OCI-LY1 (cell line): Measurements from ENCODE around the gene NKAIN2.

ENCODE experiments used
- H2AFZ ChIP-seq: fragments of 200-600 bp; sonication (generic), shearing (Covaris generic); 2 replicates; pipeline ENCODE4 v1.6.0; 2014; ENCODE audit warnings: antibody characterized with exemption, mild to moderate bottlenecking, low read length
- H3F3A ChIP-seq: fragments of 200-600 bp; sonication (generic), shearing (Covaris generic); 2 replicates; pipeline ENCODE4 v1.6.0; 2014; ENCODE audit warnings: mild to moderate bottlenecking, antibody characterized with exemption, low read length, moderate library complexity; ENCODE audit not compliant: insufficient read depth
- H3K27ac ChIP-seq: fragments of 200-600 bp; sonication (generic); 2 replicates; pipeline ENCODE4 v1.5.1; 2014; ENCODE audit warnings: low read length, mixed run types, mild to moderate bottlenecking, low read depth; ENCODE audit not compliant: poor library complexity, severe bottlenecking
- H3K27me3 ChIP-seq: fragments of 200-600 bp; sonication (generic); 2 replicates; pipeline ENCODE4 v1.6.0; 2014; ENCODE audit warnings: antibody characterized with exemption, mild to moderate bottlenecking, low read length, moderate library complexity; ENCODE audit not compliant: insufficient read depth
- H3K36me3 ChIP-seq: fragments of 200-600 bp; sonication (generic); 2 replicates; pipeline ENCODE4 v1.6.1; 2014; ENCODE audit warnings: mild to moderate bottlenecking, antibody characterized with exemption, low read length, moderate library complexity, mixed read lengths; ENCODE audit not compliant: insufficient read depth
- H3K4me1 ChIP-seq: fragments of 200-600 bp; sonication (generic); 2 replicates; pipeline ENCODE4 v1.5.1; 2014; ENCODE audit warnings: mild to moderate bottlenecking, low read length, moderate library complexity; ENCODE audit not compliant: insufficient read depth, severe bottlenecking
- H3K4me2 ChIP-seq: fragments of 200-600 bp; sonication (generic), shearing (Covaris generic); 2 replicates; pipeline ENCODE4 v1.6.1; 2014; ENCODE audit warnings: low read length
- H3K4me3 ChIP-seq: fragments of 200-600 bp; sonication (generic); 2 replicates; pipeline ENCODE4 v1.5.1; 2014; ENCODE audit warnings: low read length, low read depth, mild to moderate bottlenecking, mixed read lengths; ENCODE audit not compliant: poor library complexity, severe bottlenecking
- H3K79me2 ChIP-seq: fragments of 200-600 bp; shearing (Covaris generic); 2 replicates; pipeline ENCODE4 v1.6.1; 2016; ENCODE audit warnings: mixed run types, low read length, mixed read lengths; ENCODE audit not compliant: insufficient read depth
- H3K9ac ChIP-seq: fragments of 200-600 bp; sonication (generic), shearing (Covaris generic); 2 replicates; pipeline ENCODE4 v1.6.1; 2014; ENCODE audit warnings: mild to moderate bottlenecking, low read length, mixed read lengths
- H3K9me2 ChIP-seq: fragments of 200-600 bp; sonication (generic), shearing (Covaris generic); 2 replicates; pipeline ENCODE4 v1.6.1; 2014; ENCODE audit warnings: low read depth, mild to moderate bottlenecking, low read length, mixed read lengths
- H3K9me3 ChIP-seq: fragments of 200-600 bp; shearing (Covaris generic); 2 replicates; pipeline ENCODE4 v1.6.1; 2014; ENCODE audit warnings: low read length, mixed read lengths
- H4K20me1 ChIP-seq: fragments of 200-600 bp; sonication (generic), shearing (Covaris generic); 2 replicates; pipeline ENCODE4 v1.6.0; 2016; ENCODE audit warnings: mild to moderate bottlenecking, low read length; ENCODE audit not compliant: insufficient read depth
- EZH2 ChIP-seq: fragments of 200-600 bp; sonication (generic), shearing (Covaris generic); IDR thresholded peaks from 2 replicates; pipeline ENCODE4 v1.8.0; 2017; ENCODE audit warnings: borderline replicate concordance, mixed run types, mild to moderate bottlenecking, antibody characterized with exemption, low read length, moderate library complexity, mixed read lengths
- TF ChIP-seq, protein P1 (sequence below): fragments of 200-600 bp; sonication (generic), shearing (Covaris generic); IDR thresholded peaks from 2 replicates; pipeline ENCODE4 v1.5.1; 2017; ENCODE audit warnings: mild to moderate bottlenecking, antibody characterized with exemption, low read length, moderate library complexity, mixed read lengths

Gene NKAIN2

DNA sequence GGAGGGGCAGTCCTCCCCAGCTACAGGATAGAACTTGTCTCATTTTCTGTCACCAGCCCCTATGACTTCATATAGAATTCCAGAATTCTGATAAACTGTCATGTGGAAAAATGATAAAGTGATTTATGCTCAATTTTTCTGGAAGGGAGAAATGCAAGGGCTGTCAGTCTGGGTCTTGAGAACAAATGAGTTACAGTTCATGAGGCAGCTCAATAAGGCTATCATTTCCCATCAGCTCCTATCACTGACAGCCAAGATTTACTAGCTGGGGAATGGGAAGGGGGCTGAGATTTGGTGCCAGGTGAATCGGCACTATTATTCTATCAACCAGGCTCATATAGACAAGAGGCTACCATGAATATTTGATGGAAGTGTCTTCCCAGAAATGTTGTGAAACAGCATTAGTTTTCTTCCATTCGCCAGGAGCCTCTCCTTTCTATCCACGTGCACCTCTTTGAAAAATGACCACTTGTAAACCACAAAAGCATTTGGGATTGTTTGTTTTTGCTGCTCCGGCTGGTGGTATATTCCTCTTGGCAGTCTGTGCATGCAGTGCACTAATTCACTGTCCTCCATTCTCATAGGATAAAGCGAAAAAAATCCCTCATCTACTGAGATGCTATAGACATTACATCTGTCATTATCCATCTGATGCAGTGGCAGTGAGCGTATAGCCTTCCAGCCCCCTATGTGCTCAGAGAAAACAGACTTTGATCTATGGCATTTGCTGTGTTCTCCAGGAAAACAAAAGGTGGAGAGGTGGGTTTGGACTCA, 629.9 kb downstream of the NKAIN2 start:
- Histone ChIP-seq H4K20me1 (no peaks in the 10 kb centered on the region), H3K27me3 (no peaks in the 10 kb centered on the region), H2AFZ (no peak overlapping the region), H3K79me2 (no peaks in the 10 kb centered on the region), H3K9me2 (no peaks in the 10 kb centered on the region), H3K4me3 (no peak overlapping the region), H3K27ac (no peak overlapping the region), H3K9ac (no peak overlapping the region), H3K4me2 (no peak overlapping the region), H3K9me3 (no peaks in the 10 kb centered on the region), H3F3A (no peaks in the 10 kb centered on the region), H3K36me3 (no peaks in the 10 kb centered on the region), H3K4me1 (no peaks in the 10 kb centered on the region)
- no peak for TF ChIP-seq EZH2
- TF ChIP-seq, protein P1, sequence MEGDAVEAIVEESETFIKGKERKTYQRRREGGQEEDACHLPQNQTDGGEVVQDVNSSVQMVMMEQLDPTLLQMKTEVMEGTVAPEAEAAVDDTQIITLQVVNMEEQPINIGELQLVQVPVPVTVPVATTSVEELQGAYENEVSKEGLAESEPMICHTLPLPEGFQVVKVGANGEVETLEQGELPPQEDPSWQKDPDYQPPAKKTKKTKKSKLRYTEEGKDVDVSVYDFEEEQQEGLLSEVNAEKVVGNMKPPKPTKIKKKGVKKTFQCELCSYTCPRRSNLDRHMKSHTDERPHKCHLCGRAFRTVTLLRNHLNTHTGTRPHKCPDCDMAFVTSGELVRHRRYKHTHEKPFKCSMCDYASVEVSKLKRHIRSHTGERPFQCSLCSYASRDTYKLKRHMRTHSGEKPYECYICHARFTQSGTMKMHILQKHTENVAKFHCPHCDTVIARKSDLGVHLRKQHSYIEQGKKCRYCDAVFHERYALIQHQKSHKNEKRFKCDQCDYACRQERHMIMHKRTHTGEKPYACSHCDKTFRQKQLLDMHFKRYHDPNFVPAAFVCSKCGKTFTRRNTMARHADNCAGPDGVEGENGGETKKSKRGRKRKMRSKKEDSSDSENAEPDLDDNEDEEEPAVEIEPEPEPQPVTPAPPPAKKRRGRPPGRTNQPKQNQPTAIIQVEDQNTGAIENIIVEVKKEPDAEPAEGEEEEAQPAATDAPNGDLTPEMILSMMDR, result no peak

DNA sequence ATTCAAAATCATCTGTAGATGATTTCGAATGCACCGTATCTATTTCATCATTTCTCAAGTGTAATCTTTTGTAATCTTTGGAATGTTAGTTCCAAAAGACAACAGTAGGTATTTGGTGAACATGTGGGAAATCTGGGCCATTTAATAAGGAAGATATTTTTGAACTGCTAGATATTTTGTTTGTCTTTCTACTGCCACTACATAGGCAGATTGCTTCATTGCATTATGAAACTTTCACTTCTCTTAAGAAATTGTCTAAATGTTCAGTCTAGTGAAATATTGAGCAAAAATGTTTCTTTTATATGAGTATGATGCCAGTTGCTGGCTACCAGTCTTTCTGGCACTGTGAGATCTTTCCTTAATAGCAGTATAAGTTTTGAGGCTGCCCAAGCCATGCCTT, 630.8 kb downstream of the NKAIN2 start:
- no peaks in the 10 kb centered on the region for H3K9me2 ChIP-seq
- no peaks in the 10 kb centered on the region for H3K36me3 ChIP-seq
- no peaks in the 10 kb centered on the region for H3F3A ChIP-seq
- H3K4me2 ChIP-seq, result no peak overlapping the region
- H3K4me1 ChIP-seq, result no peaks in the 10 kb centered on the region
- H3K4me3 ChIP-seq, result no peak overlapping the region
- no peak overlapping the region for H3K27ac ChIP-seq
- no peak for TF ChIP-seq EZH2
- TF ChIP-seq, protein P1, result no peak
- no peaks in the 10 kb centered on the region for H3K27me3 ChIP-seq
- no peak overlapping the region for H2AFZ ChIP-seq
- no peaks in the 10 kb centered on the region for H4K20me1 ChIP-seq
- H3K9ac ChIP-seq, result no peak overlapping the region
- H3K79me2 ChIP-seq, result no peaks in the 10 kb centered on the region
- H3K9me3 ChIP-seq, result no peaks in the 10 kb centered on the region

DNA sequence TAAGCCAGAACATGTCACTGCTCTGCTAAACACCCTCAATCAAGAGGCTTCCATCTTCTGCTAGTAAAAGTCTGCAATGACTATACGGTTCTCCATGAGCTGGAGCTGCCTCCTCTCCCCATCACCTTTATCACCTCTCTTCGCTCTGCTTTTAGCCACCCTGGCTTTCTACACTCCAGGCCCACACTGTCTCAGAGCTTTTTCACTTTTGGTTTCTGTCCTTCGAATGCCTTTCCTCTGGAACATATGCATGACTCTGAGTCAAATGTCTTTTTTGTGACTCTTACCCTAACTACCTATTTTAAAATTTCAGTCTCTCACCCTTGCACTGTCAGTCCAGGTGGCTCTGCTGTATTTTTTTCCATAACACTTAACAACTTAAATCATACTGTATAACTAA, 633.1 kb downstream of the NKAIN2 start:
- no peak overlapping the region for H2AFZ ChIP-seq
- H3K27ac ChIP-seq, result no peak overlapping the region
- no peaks in the 10 kb centered on the region for H3K27me3 ChIP-seq
- H3K4me1 ChIP-seq, result no peaks in the 10 kb centered on the region
- no peaks in the 10 kb centered on the region for H3K79me2 ChIP-seq
- H3F3A ChIP-seq, result no peaks in the 10 kb centered on the region
- no peaks in the 10 kb centered on the region for H3K9me2 ChIP-seq
- no peak for TF ChIP-seq EZH2
- TF ChIP-seq, protein P1, result no peak
- H4K20me1 ChIP-seq, result no peaks in the 10 kb centered on the region
- H3K9me3 ChIP-seq, result no peaks in the 10 kb centered on the region
- no peaks in the 10 kb centered on the region for H3K36me3 ChIP-seq
- no peak overlapping the region for H3K4me3 ChIP-seq
- no peak overlapping the region for H3K4me2 ChIP-seq
- no peak overlapping the region for H3K9ac ChIP-seq
